NB4 (cell line): ENCODE results near the gene SPATA32.
"Not testable (repeated sequence)": the region's sequence is repeated elsewhere in the genome, so short reads cannot be mapped to it uniquely, and the experiment has no call there.

ENCODE experiments used
- DNase-seq: peaks from one replicate; pipeline ENCODE4 v3.0.0; 2010; ENCODE audit warnings: low read depth
- H3K4me3 ChIP-seq: one replicate; pipeline ENCODE4 v1.5.1; 2011; ENCODE audit warnings: mild to moderate bottlenecking, low read depth, low read length, moderate library complexity
- CTCF ChIP-seq: IDR thresholded peaks from one replicate; pipeline ENCODE4 v1.5.1; 2012; ENCODE audit warnings: low read depth, low read length
- MAX ChIP-seq: IDR thresholded peaks from 2 replicates; pipeline ENCODE4 v1.6.1; 2011; ENCODE audit warnings: low read depth, low read length
- MYC ChIP-seq: IDR thresholded peaks from 2 replicates; pipeline ENCODE4 v1.6.1; 2011; ENCODE audit warnings: low read depth, low read length
- POLR2A ChIP-seq: IDR thresholded peaks from 2 replicates; pipeline ENCODE4 v1.6.1; 2011; ENCODE audit warnings: mild to moderate bottlenecking; ENCODE audit not compliant: insufficient read length; ENCODE audit errors: extremely low read depth

SPATA32 gene

GRCh38 chr17:45302649-45303173 is 40.8 kb upstream of the SPATA32 start:
- no peak for DNase-seq
- H3K4me3 ChIP-seq = no peak overlapping the region
- TF ChIP-seq MAX = no peak
- TF ChIP-seq MYC = no peak
- TF ChIP-seq POLR2A = no peak
- TF ChIP-seq CTCF = no peak

- DNase-seq, H3K4me3 ChIP-seq: not testable (repeated sequence)
Observed at GRCh38 chr17:45302220-45302619, 40.3 kb upstream of the SPATA32 start.

GRCh38 chr17:45301674-45302073 is 39.8 kb upstream of the SPATA32 start:
- TF ChIP-seq CTCF (no peak), MYC (no peak), POLR2A (no peak)
- no peak overlapping the region for H3K4me3 ChIP-seq

GRCh38 chr17:45300060-45300751 is 38.3 kb upstream of the SPATA32 start:
- TF ChIP-seq MAX (no peak), MYC (no peak), CTCF (no peak), POLR2A (no peak)
- DNase-seq = no peak
- H3K4me3 ChIP-seq = no peak overlapping the region

More at GRCh38 chr17:45301674-45302073, 39.8 kb upstream of the SPATA32 start:
- DNase-seq = no peak

- no peak overlapping the region for H3K4me3 ChIP-seq
- TF ChIP-seq MYC = no peak
- TF ChIP-seq MAX = peak; percentile 49
- no peak for TF ChIP-seq POLR2A
- TF ChIP-seq CTCF = no peak
- peak; percentile 22 for DNase-seq
Observed at GRCh38 chr17:45299361-45299760, 37.5 kb upstream of the SPATA32 start.

- H3K4me3 ChIP-seq = no peak overlapping the region
- no peak for DNase-seq
- TF ChIP-seq POLR2A (no peak), MAX (no peak), CTCF (no peak), MYC (no peak)
Observed at GRCh38 chr17:45298546-45299285, 36.8 kb upstream of the SPATA32 start.
